Parathyroid adenoma (tissue), 2 donors: ENCODE data around the gene BHLHE41.

Experiments
- H2AFZ ChIP-seq: fragments of 300-600 bp; sonication (generic); one replicate; pipeline ENCODE4 v1.7.0; 2017; ENCODE audit warnings: antibody characterized with exemption, mild to moderate bottlenecking
- H3K27ac ChIP-seq: fragments of 300-600 bp; sonication (generic); one replicate; pipeline ENCODE4 v1.7.0; 2017
- H3K27me3 ChIP-seq: fragments of 300-600 bp; sonication (generic); one replicate; pipeline ENCODE4 v1.7.0; 2017; ENCODE audit warnings: low read length; ENCODE audit not compliant: control insufficient read depth, insufficient read depth
- H3K36me3 ChIP-seq: fragments of 300-600 bp; sonication (generic); one replicate; pipeline ENCODE4 v1.7.0; 2017; ENCODE audit warnings: low read length; ENCODE audit not compliant: control insufficient read depth, insufficient read depth
- H3K4me1 ChIP-seq: fragments of 300-600 bp; sonication (generic); one replicate; pipeline ENCODE4 v1.7.0; 2017; ENCODE audit warnings: control low read depth
- H3K4me2 ChIP-seq: fragments of 300-600 bp; sonication (generic); one replicate; pipeline ENCODE4 v1.7.0; 2017; ENCODE audit warnings: low read length
- H3K4me3 ChIP-seq: fragments of 300-600 bp; sonication (generic); one replicate; pipeline ENCODE4 v1.7.0; 2017; ENCODE audit warnings: low read depth, low read length
- H3K79me2 ChIP-seq: fragments of 300-600 bp; sonication (generic); one replicate; pipeline ENCODE4 v1.7.0; 2017; ENCODE audit warnings: control low read depth
- H3K9ac ChIP-seq: fragments of 300-600 bp; sonication (generic); one replicate; pipeline ENCODE4 v1.7.0; 2017; ENCODE audit warnings: mild to moderate bottlenecking
- H3K9me3 ChIP-seq: fragments of 300-600 bp; sonication (generic); one replicate; pipeline ENCODE4 v1.7.0; 2017; ENCODE audit warnings: low read length; ENCODE audit not compliant: control insufficient read depth
- TF ChIP-seq, protein P1 (sequence below): fragments of 300-600 bp; sonication (generic); IDR thresholded peaks from one replicate; pipeline ENCODE4 v1.7.0; 2017; ENCODE audit warnings: antibody characterized with exemption, mild to moderate bottlenecking
- donor health status: primary hyperparathyroidism.

Gene BHLHE41

DNA sequence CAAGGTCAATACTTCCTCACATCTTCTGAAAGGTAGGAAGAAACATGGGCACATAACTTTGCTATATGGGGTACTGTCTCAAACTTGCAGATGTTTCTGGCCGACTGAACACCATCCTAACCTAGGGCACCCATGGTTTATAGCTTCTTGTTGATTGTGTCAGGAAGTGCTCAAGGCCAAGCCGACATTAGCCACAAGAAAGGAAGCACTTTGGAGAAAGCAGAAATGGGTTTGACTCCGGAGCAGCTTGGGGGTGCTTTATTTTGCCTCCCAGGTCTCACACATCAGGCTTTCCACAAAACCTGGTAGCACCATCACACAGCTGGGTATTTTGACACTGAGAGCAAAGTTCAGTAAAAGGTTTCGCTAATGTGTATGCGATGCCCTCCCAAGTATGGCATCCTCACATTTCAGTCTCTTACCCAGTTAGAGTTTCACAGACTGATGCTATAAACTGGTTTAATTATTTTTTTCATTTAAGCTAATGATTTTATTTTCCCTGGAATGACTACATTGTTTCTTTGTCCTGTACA, 25.2 kb upstream of the BHLHE41 start:
- Histone ChIP-seq H3K9ac (no peak overlapping the region), H3K4me2 (no peak overlapping the region), H3K79me2 (no peaks in the 10 kb centered on the region), H3K27ac (no peak overlapping the region), H3K27me3 (no peaks in the 10 kb centered on the region), H3K36me3 (no peaks in the 10 kb centered on the region), H3K4me3 (no peak overlapping the region), H3K9me3 (no peaks in the 10 kb centered on the region), H2AFZ (no peak overlapping the region), H3K4me1 (no peaks in the 10 kb centered on the region)
- TF ChIP-seq, protein P1, sequence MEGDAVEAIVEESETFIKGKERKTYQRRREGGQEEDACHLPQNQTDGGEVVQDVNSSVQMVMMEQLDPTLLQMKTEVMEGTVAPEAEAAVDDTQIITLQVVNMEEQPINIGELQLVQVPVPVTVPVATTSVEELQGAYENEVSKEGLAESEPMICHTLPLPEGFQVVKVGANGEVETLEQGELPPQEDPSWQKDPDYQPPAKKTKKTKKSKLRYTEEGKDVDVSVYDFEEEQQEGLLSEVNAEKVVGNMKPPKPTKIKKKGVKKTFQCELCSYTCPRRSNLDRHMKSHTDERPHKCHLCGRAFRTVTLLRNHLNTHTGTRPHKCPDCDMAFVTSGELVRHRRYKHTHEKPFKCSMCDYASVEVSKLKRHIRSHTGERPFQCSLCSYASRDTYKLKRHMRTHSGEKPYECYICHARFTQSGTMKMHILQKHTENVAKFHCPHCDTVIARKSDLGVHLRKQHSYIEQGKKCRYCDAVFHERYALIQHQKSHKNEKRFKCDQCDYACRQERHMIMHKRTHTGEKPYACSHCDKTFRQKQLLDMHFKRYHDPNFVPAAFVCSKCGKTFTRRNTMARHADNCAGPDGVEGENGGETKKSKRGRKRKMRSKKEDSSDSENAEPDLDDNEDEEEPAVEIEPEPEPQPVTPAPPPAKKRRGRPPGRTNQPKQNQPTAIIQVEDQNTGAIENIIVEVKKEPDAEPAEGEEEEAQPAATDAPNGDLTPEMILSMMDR = no peak

DNA sequence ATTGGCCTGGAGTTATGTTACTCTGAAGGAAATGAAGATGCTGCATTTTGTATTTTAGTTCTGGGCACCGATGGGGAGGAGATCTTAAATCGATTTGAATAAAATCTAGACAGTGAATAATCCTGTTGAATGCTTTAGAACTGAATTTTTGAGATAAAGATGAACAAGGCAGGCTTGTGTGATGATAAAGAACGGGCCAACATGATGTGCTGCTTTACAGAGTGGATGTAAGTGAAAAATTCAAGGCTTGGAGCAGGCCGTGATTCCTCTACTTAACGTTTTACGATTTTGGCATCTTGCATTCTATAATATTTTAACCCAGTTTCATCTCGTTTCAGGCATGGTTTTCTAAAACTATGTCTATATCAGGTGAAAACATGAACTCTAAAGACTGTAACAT, 23.5 kb upstream of the BHLHE41 start:
- H3K4me1 ChIP-seq = no peaks in the 10 kb centered on the region
- TF ChIP-seq, protein P1 = no peak
- H3K4me3 ChIP-seq = no peak overlapping the region
- no peaks in the 10 kb centered on the region for H3K9me3 ChIP-seq
- no peaks in the 10 kb centered on the region for H3K36me3 ChIP-seq
- H2AFZ ChIP-seq = no peak overlapping the region
- no peaks in the 10 kb centered on the region for H3K27me3 ChIP-seq
- H3K27ac ChIP-seq = no peak overlapping the region
- H3K79me2 ChIP-seq = no peaks in the 10 kb centered on the region
- no peak overlapping the region for H3K4me2 ChIP-seq
- H3K9ac ChIP-seq = no peak overlapping the region

DNA sequence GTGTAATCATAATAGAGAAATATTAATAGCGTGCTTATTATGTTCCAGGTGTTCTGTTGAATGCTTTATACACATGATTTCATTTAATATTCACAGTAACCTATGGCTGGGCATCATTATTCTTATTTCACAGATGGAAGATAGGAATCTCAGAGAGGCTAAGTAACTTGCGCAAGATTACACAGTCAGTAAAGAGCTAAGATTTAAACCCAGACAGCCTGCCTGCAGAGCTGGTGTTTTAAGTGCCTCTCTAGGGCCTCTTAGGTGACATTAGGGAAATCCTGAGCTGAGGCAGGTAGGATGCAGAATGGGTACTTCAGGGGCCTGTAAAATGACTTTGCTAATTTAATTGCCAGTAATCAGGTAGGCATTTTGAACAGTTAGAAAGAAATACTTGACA, 18.5 kb upstream of the BHLHE41 start:
- Histone ChIP-seq H2AFZ (no peak overlapping the region), H3K9ac (no peak overlapping the region), H3K9me3 (no peaks in the 10 kb centered on the region)

DNA sequence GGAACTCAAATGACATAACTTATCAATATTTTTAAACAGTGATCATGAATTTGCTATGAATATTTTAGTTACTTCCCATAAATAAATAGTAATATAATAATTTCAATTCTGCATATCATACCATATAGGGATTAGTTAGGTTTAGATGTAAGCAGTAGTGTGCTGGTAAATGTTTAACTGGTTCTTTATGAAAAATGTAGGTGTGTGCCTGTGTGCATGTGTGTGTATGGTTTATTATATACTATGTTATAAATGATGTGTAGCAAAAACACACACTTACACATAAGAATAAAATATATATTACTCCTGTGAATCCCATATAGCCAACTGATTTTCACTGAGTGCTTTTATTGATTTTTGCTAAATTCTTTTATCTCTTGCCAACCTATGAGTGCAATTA, 14.0 kb upstream of the BHLHE41 start:
- no peaks in the 10 kb centered on the region for H3K9me3 ChIP-seq
- no peaks in the 10 kb centered on the region for H3K27me3 ChIP-seq
- no peak overlapping the region for H3K9ac ChIP-seq
- no peaks in the 10 kb centered on the region for H3K4me1 ChIP-seq
- H3K4me2 ChIP-seq = no peak overlapping the region
- TF ChIP-seq, protein P1 = no peak
- H3K27ac ChIP-seq = no peak overlapping the region
- no peak overlapping the region for H2AFZ ChIP-seq
- no peaks in the 10 kb centered on the region for H3K79me2 ChIP-seq
- H3K4me3 ChIP-seq = no peak overlapping the region
- H3K36me3 ChIP-seq = no peaks in the 10 kb centered on the region

More for the DNA sequence above, 18.5 kb upstream of the BHLHE41 start:
- H3K27ac ChIP-seq = no peak overlapping the region
- no peaks in the 10 kb centered on the region for H3K27me3 ChIP-seq
- H3K36me3 ChIP-seq = no peaks in the 10 kb centered on the region
- no peaks in the 10 kb centered on the region for H3K4me1 ChIP-seq
- no peak overlapping the region for H3K4me3 ChIP-seq
- no peaks in the 10 kb centered on the region for H3K79me2 ChIP-seq
- no peak overlapping the region for H3K4me2 ChIP-seq
- TF ChIP-seq, protein P1 = no peak

DNA sequence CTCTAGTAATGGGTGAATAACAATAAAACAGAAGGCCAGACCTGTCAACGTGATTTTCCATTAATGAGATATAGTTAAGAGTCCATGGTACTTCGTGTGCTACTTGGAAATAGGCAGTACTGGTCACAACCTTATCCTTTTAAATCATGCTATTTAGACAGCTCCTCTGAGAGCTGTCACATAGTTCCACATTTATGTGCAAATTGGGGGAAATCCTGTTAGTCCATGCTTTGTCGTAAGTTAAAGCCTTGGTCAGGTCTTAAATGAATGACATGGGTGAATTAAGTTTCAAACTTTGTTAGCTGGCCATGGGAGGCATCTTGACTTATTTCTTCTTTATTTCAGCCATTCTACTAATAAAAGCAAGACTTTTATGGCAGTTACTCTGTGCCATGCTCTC, 11.9 kb upstream of the BHLHE41 start:
- Histone ChIP-seq H3K9ac (no peak overlapping the region), H3K9me3 (no peaks in the 10 kb centered on the region), H3K27ac (no peak overlapping the region), H2AFZ (no peak overlapping the region), H3K4me2 (no peak overlapping the region), H3K79me2 (no peaks in the 10 kb centered on the region), H3K36me3 (no peaks in the 10 kb centered on the region), H3K27me3 (no peaks in the 10 kb centered on the region), H3K4me3 (no peak overlapping the region), H3K4me1 (no peaks in the 10 kb centered on the region)
- TF ChIP-seq, protein P1 = no peak
